Hepatocyte (in vitro differentiated cells): ENCODE measurements around the gene MSANTD2. TPM values are rescaled to one million over a fixed set of nuclear protein-coding genes. Genes with fewer than 3 reads are reported as not detected.

ENCODE experiments used
- DNase-seq: peaks from one replicate; pipeline ENCODE4 v3.0.0-alpha.2; 2016; ENCODE audit warnings: low spot score
- H2AFZ ChIP-seq: fragments of 200-600 bp; sonication (generic); 2 replicates; pipeline ENCODE4 v1.6.0; 2016; ENCODE audit warnings: antibody characterized with exemption, mild to moderate bottlenecking
- H3K27ac ChIP-seq: fragments of 200-600 bp; sonication (generic); 2 replicates; pipeline ENCODE4 v1.5.1; 2016; ENCODE audit warnings: mild to moderate bottlenecking
- H3K27me3 ChIP-seq: fragments of 200-600 bp; sonication (generic); 2 replicates; pipeline ENCODE4 v1.6.1; 2016
- H3K36me3 ChIP-seq: fragments of 200-600 bp; sonication (generic); replicated peaks from 2 replicates; pipeline ENCODE4 v1.5.1; 2016; ENCODE audit warnings: low read depth; ENCODE audit not compliant: insufficient read depth
- H3K4me1 ChIP-seq: fragments of 200-600 bp; sonication (generic); 2 replicates; pipeline ENCODE4 v1.5.1; 2016; ENCODE audit warnings: mild to moderate bottlenecking, moderate library complexity; ENCODE audit not compliant: insufficient read depth
- H3K4me2 ChIP-seq: fragments of 200-600 bp; sonication (generic); 2 replicates; pipeline ENCODE4 v1.6.0; 2016
- H3K4me3 ChIP-seq: fragments of 200-600 bp; sonication (generic); 2 replicates; pipeline ENCODE4 v1.5.1; 2016; ENCODE audit warnings: mild to moderate bottlenecking
- H3K79me2 ChIP-seq: fragments of 200-600 bp; sonication (generic); 2 replicates; pipeline ENCODE4 v1.6.0; 2017; ENCODE audit warnings: mild to moderate bottlenecking
- H3K9me2 ChIP-seq: fragments of 200-600 bp; sonication (generic); replicated peaks from 2 replicates; pipeline ENCODE4 v1.6.0; 2017; ENCODE audit warnings: mild to moderate bottlenecking; ENCODE audit not compliant: insufficient read depth
- H3K9me3 ChIP-seq: fragments of 200-600 bp; sonication (generic); 2 replicates; pipeline ENCODE4 v1.5.1; 2016; ENCODE audit warnings: low read depth, mild to moderate bottlenecking
- H4K20me1 ChIP-seq: fragments of 200-600 bp; sonication (generic); 2 replicates; pipeline ENCODE4 v1.6.0; 2016; ENCODE audit warnings: mild to moderate bottlenecking; ENCODE audit not compliant: insufficient read depth, poor library complexity, severe bottlenecking
- CTCF ChIP-seq: fragments of 200-600 bp; sonication (generic); IDR thresholded peaks from 2 replicates; pipeline ENCODE4 v1.5.1; 2016; ENCODE audit warnings: antibody characterized with exemption, mild to moderate bottlenecking; ENCODE audit not compliant: poor library complexity
- EZH2 ChIP-seq: fragments of 200-600 bp; sonication (generic); IDR thresholded peaks from 2 replicates; pipeline ENCODE4 v1.6.1; 2016; ENCODE audit warnings: antibody characterized with exemption, mild to moderate bottlenecking, borderline replicate concordance
- EZH2phosphoT487 ChIP-seq: fragments of 200-600 bp; sonication (generic); IDR thresholded peaks from one replicate; pipeline ENCODE4 v1.6.1; 2018; ENCODE audit warnings: antibody characterized with exemption, mild to moderate bottlenecking, low read depth, moderate library complexity; ENCODE audit not compliant: unreplicated experiment, severe bottlenecking
- WGBS: methylation state at CpG from one replicate; pipeline ENCODE4 v1.1.6; 2016; ENCODE audit warnings: low lambda C conversion rate; ENCODE audit errors: missing lambda C conversion rate; 5-methylcytosine and 5-hydroxymethylcytosine counted together
- polyA plus RNA-seq: library from polyadenylated mRNA; unstranded; fragments of >200 nt; fragmentation: Nextera tagmentation; extraction: Ambion mirVana; gene quantifications from 2 replicates; pipeline ENCODE4 v1.2.1, GENCODE V29; 2016
- total RNA-seq: library from RNA; depleted of rRNA; stranded (reverse); fragments of >200 nt; gene quantifications from 2 replicates; pipeline ENCODE4 v1.2.3, GENCODE V29; 2014

MSANTD2 gene
- total and polyA plus RNA-seq, 2 experiments from 2014 or later, result 11.2 to 18.3 TPM

- Histone ChIP-seq H3K4me1 (peaks cover 8% of the 10 kb centered on the region), H4K20me1 (no peaks in the 10 kb centered on the region), H3K9me2 (no peaks in the 10 kb centered on the region), H3K9me3 (no peaks in the 10 kb centered on the region), H2AFZ (no peak overlapping the region), H3K4me3 (no peak overlapping the region), H3K27ac (no peak overlapping the region), H3K4me2 (no peak overlapping the region), H3K79me2 (no peaks in the 10 kb centered on the region), H3K36me3 (no peaks in the 10 kb centered on the region), H3K27me3 (peaks cover 68% of the 10 kb centered on the region)
- 97% methylated on average over 7 of the region's 7 CpGs for WGBS
- TF ChIP-seq EZH2 (no peak), EZH2phosphoT487 (no peak), CTCF (no peak)
- DNase-seq, result no peak
These were observed 46.6 kb downstream of the MSANTD2 start for GRCh38 chr11:124753624-124754023.

- peaks cover 7% of the 10 kb centered on the region for H3K4me1 ChIP-seq
- TF ChIP-seq EZH2 (no peak), EZH2phosphoT487 (no peak), CTCF (no peak)
- H3K27ac ChIP-seq, result no peak overlapping the region
- no peaks in the 10 kb centered on the region for H3K9me3 ChIP-seq
- no peak for DNase-seq
- no peak overlapping the region for H3K4me3 ChIP-seq
- peaks cover 68% of the 10 kb centered on the region for H3K27me3 ChIP-seq
- H3K79me2 ChIP-seq, result no peaks in the 10 kb centered on the region
- no peak overlapping the region for H3K4me2 ChIP-seq
- H4K20me1 ChIP-seq, result no peaks in the 10 kb centered on the region
- no peaks in the 10 kb centered on the region for H3K36me3 ChIP-seq
- no peak overlapping the region for H2AFZ ChIP-seq
- no peaks in the 10 kb centered on the region for H3K9me2 ChIP-seq
These were observed 47.0 kb downstream of the MSANTD2 start for GRCh38 chr11:124753205-124753604.

- Histone ChIP-seq H3K79me2 (no peaks in the 10 kb centered on the region), H3K36me3 (no peaks in the 10 kb centered on the region), H3K4me3 (no peak overlapping the region), H3K4me2 (peak overlapping the region; percentile 62), H3K9me2 (no peaks in the 10 kb centered on the region), H3K27me3 (peaks cover 66% of the 10 kb centered on the region), H3K9me3 (no peaks in the 10 kb centered on the region), H2AFZ (no peak overlapping the region), H3K4me1 (peaks cover 7% of the 10 kb centered on the region), H3K27ac (no peak overlapping the region), H4K20me1 (no peaks in the 10 kb centered on the region)
- 64% methylated on average over 10 of the region's 10 CpGs for WGBS
- TF ChIP-seq EZH2, result no peak
- no peak for TF ChIP-seq EZH2phosphoT487
- TF ChIP-seq CTCF, result no peak
- DNase-seq, result no peak
These were observed 47.6 kb downstream of the MSANTD2 start for GRCh38 chr11:124752471-124753102.
